GM19452 (cell line): ENCODE measurements around the gene SEPTIN2.
"Not testable (repeated sequence)": the region's sequence is repeated elsewhere in the genome, so short reads cannot be mapped to it uniquely, and the experiment has no call there.

ENCODE experiments used
- ATAC-seq: cut with Tn5 transposase; IDR thresholded peaks from one replicate; pipeline ENCODE4 v1.9.1; 2021; ENCODE audit not compliant: unreplicated experiment

SEPTIN2 gene

GRCh38 chr2:241379481-241380480 is 64.1 kb downstream of the SEPTIN2 start:
- no peak for ATAC-seq

DNA sequence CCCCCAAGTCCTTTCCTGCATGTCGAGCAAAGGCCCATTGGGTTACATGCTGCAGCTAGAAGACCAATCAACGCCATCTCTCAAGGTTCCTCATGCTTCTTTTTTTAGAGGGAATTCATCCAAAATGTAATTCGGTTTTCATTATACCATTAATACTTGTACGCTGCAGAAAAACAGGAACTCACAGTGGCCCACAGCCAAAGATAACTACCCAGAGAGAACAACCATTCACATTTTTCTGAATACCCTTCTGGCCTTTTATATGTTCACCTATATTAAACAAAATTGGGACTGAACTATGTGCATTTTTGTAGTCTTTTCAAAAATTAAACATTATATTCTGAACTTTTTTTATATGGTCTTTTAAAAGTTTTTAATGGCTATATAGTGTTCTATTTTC is 66.1 kb downstream of the SEPTIN2 start:
- ATAC-seq = no peak

- ATAC-seq = not testable (repeated sequence)
Measured at GRCh38 chr2:241385450-241385849, 69.7 kb downstream of the SEPTIN2 start.

GRCh38 chr2:241386519-241386918 is 70.8 kb downstream of the SEPTIN2 start:
- ATAC-seq = no peak

- no peak for ATAC-seq
Measured at GRCh38 chr2:241389697-241390096, 74.0 kb downstream of the SEPTIN2 start.

DNA sequence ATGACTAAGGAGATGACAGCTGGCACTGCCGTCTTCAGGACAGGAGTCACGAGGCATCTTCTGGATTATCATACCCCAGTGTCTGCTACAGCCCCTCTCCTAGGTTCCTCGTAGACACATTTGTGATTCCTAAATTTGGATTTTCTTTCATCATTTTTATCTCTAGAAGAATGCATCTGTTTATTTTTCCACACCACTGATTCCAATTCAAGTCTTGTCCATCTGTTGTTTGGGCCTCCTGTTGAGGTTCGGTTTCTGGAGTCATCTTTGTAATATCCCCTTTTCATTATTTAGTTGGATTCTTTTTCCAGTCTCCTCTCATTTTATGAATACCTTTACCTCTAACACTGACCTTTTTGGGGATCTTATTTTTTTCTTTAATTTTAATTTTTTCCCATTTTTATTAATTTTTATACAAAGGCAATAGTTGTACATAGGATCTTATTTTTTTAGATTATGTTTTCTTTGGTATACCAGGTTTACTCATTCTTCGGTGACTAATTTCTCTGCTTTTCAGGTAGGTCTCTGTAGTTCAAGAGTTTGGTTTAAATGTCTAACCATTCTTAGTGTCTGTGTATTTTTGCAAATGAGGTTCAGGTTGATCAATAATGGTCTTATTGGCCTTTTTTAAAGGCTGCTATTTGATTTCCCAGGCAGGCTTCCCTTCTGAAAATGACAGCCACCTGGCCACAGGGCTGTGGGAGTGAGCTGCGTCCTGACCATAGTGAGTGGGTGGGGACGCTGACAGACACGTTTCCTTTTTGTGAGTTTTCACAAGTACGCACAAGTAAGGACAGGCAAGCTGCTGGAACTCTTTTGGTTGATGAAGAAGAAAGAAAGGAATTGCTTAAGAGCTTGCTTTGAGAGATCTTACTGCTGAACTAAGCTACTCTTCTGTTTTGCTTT is 74.8 kb downstream of the SEPTIN2 start:
- ATAC-seq = no peak

- ATAC-seq = no peak
Measured at GRCh38 chr2:241391892-241392665, 76.4 kb downstream of the SEPTIN2 start.

DNA sequence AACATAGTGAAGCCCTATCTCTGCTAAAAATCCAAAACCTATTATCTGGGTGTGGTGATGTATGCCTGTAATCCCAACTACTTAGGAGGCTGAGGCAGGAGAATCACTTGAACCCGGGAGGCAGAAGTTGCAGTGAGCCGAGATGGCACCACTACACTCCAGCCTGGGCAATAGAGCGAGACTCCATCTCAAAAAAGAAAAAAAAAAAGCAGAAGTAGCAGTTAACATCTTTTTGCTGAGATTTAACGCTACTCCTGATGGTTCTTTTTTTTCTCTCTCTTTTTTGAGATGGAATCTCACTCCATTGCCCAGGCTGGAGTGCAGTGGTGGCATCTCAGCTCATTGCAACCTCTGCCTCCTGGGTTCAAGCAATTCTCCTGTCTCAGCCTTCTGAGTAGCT is 77.0 kb downstream of the SEPTIN2 start:
- not testable (repeated sequence) for ATAC-seq

GRCh38 chr2:241393524-241394196 is 77.9 kb downstream of the SEPTIN2 start:
- ATAC-seq = no peak

DNA sequence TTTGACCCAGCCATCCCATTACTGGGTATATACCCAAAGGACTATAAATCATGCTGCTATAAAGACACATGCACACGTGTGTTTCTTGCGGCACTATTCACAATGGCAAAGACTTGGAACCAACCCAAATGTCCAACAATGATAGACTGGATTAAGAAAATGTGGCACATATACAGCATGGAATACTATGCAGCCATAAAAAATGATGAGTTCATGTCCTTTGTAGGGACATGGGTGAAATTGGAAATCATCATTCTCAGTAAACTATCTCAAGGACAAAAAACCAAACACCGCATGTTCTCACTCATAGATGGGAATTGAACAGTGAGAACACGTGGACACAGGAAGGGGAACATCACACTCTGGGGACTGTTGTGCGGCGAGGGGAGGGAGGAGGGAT is 81.1 kb downstream of the SEPTIN2 start:
- ATAC-seq = not testable (repeated sequence)

DNA sequence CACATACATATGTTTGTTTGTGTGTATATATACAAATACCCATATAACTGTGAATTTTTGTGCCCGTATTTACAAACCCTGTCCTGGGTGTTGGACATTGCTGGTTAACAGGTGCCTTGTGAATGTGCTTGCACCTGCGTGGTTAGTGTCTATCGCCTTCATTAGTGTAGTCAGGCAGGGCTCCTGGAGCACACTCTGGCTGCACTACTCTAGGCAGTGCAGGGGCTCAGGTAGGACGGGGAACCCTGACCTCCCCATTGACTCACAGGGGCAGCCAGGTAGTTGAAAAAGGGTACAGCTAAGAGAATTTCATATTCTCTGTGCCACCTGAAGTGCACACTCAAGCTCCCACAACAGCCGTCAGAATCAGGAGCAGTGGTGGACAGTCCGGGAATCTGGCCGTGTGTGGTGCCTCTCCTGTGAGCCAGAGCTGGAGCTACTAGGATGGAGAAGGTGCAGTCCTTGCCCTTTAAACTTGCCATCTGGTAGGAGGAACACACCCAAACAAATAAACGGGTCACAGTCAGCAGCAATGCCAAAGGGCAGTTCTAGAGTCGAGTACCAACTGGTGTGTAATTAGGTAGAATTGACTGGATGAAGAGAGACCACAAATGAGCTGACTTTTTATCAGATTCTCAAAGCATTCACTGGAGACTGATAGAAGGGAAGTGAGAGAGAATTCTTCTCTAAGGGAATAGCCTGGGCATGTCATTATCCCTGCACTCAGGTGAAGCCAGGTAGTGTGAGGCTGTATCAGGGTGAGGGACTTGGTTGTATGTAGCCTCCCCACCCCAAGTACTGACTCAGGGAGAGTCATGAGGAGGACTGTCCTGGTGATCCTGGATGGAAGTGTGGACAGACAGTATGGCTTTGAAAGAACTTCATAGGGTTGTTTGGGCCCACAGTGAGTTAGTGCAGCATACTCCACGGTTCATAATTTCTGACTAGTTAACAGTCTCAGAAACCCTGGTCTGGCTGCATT is 84.5 kb downstream of the SEPTIN2 start:
- ATAC-seq = no peak
